HEK293 (cell line): ENCODE data around the gene IGSF9B.

Experiments used
- CTCF ChIA-PET: fragments of 350-600 bp; formaldehyde crosslinking; extraction: SDS; loops from one replicate; lab custom pipeline; 2021; ENCODE audit warnings: antibody characterized with exemption; lab: Yijun Ruan, JAX
- POLR2A ChIA-PET: fragments of 300-600 bp; formaldehyde crosslinking; extraction: SDS; loops from one replicate; lab custom pipeline; 2020; ENCODE audit warnings: antibody characterized with exemption, inconsistent platforms; lab: Yijun Ruan, JAX
- H3K27ac ChIP-seq: fragments of 200-500 bp; sonication (Bioruptor generic); 2 replicates; pipeline ENCODE4 v1.5.1; 2014; ENCODE audit warnings: low read depth, low read length, control low read depth, inconsistent platforms; ENCODE audit errors: extremely low read depth
- H3K36me3 ChIP-seq, 2 experiments: fragments of 200-500 bp in 1 of 2; sonication (Bioruptor generic) in 1 of 2; 1 replicate in 1 of 2; 2 replicates in 1 of 2; pipeline ENCODE4 v1.5.1; 2014 to 2017; ENCODE audit warnings: inconsistent platforms in 2 of 2, low read length in 2 of 2; ENCODE audit not compliant: control insufficient read depth in 2 of 2, insufficient read depth in 1 of 2
- H3K4me1 ChIP-seq: fragments of 200-500 bp; sonication (Bioruptor generic); 2 replicates; pipeline ENCODE4 v1.5.1; 2014; ENCODE audit warnings: mild to moderate bottlenecking, low read length, inconsistent platforms; ENCODE audit not compliant: control insufficient read depth, insufficient read depth
- H3K4me3 ChIP-seq: 2 replicates; pipeline ENCODE4 v1.5.1; 2011; ENCODE audit warnings: low read depth, mild to moderate bottlenecking, control low read depth, low read length, moderate library complexity
- H3K9me3 ChIP-seq: fragments of 200-500 bp; sonication (Bioruptor generic); 2 replicates; pipeline ENCODE4 v1.5.1; 2014; ENCODE audit warnings: low read depth, low read length, inconsistent platforms; ENCODE audit not compliant: control insufficient read depth, insufficient read depth
- GLI2 ChIP-seq: fragments of 450-650 bp; formaldehyde crosslinking; IDR thresholded peaks from 2 replicates; pipeline ENCODE4; 2017; ENCODE audit warnings: missing biosample characterization, missing genetic modification characterization, low read depth, borderline replicate concordance
- HOXD13 ChIP-seq: sonication (generic); formaldehyde crosslinking; IDR thresholded peaks from 2 replicates; pipeline ENCODE4 v1.8.0; 2022; ENCODE audit warnings: missing genetic modification reagents, borderline replicate concordance
- KLF9 ChIP-seq: fragments of 450-650 bp; formaldehyde crosslinking; IDR thresholded peaks from 2 replicates; pipeline ENCODE4 v1.5.1; 2016; ENCODE audit warnings: missing biosample characterization, missing genetic modification characterization, low read depth
- MEIS1 ChIP-seq: sonication (generic); formaldehyde crosslinking; IDR thresholded peaks from 2 replicates; pipeline ENCODE4 v1.8.1; 2022; ENCODE audit warnings: missing genetic modification reagents, mild to moderate bottlenecking, borderline replicate concordance
- SP7 ChIP-seq: fragments of 450-650 bp; formaldehyde crosslinking; IDR thresholded peaks from 2 replicates; pipeline ENCODE4 v1.5.1; 2016; ENCODE audit warnings: missing biosample characterization, missing genetic modification characterization
- ZFP37 ChIP-seq: fragments of 450-650 bp; formaldehyde crosslinking; IDR thresholded peaks from 2 replicates; pipeline ENCODE4 v1.5.1; 2016; ENCODE audit warnings: missing biosample characterization, missing genetic modification characterization
- ZNF132 ChIP-seq: fragments of 450-650 bp; formaldehyde crosslinking; IDR thresholded peaks from 2 replicates; pipeline ENCODE4 v1.5.1; 2017; ENCODE audit warnings: missing biosample characterization, missing genetic modification characterization, borderline replicate concordance
- ZNF248 ChIP-seq: fragments of 450-650 bp; formaldehyde crosslinking; IDR thresholded peaks from 2 replicates; pipeline ENCODE4 v1.5.1; 2017; ENCODE audit warnings: missing biosample characterization, missing genetic modification characterization
- ZNF335 ChIP-seq: fragments of 450-650 bp; formaldehyde crosslinking; conservative IDR thresholded peaks from 2 replicates; pipeline ENCODE4 v1.5.1; 2016; ENCODE audit warnings: missing biosample characterization, missing genetic modification characterization
- ZNF777 ChIP-seq: fragments of 450-650 bp; formaldehyde crosslinking; IDR thresholded peaks from 2 replicates; pipeline ENCODE4 v1.5.1; 2017; ENCODE audit warnings: missing biosample characterization, missing genetic modification characterization, borderline replicate concordance
- TF ChIP-seq, protein P1 (sequence below): fragments of 450-650 bp; formaldehyde crosslinking; IDR thresholded peaks from 2 replicates; pipeline ENCODE4 v1.5.0; 2017; ENCODE audit warnings: missing biosample characterization, missing genetic modification characterization, borderline replicate concordance
- TF ChIP-seq, protein P2 (sequence below): fragments of 450-650 bp; formaldehyde crosslinking; IDR thresholded peaks from 2 replicates; pipeline ENCODE4 v1.5.1; 2016; ENCODE audit warnings: missing biosample characterization, missing genetic modification characterization
- TF ChIP-seq, protein P3 (sequence below): fragments of 450-650 bp; IDR thresholded peaks from 2 replicates; pipeline ENCODE4 v1.5.1; 2018; ENCODE audit warnings: missing biosample characterization, mild to moderate bottlenecking, missing genetic modification characterization
- TF ChIP-seq, protein P4 (sequence below): fragments of 450-650 bp; formaldehyde crosslinking; IDR thresholded peaks from 2 replicates; pipeline ENCODE4 v1.5.1; 2016; ENCODE audit warnings: missing biosample characterization, missing genetic modification characterization

Gene IGSF9B

DNA sequence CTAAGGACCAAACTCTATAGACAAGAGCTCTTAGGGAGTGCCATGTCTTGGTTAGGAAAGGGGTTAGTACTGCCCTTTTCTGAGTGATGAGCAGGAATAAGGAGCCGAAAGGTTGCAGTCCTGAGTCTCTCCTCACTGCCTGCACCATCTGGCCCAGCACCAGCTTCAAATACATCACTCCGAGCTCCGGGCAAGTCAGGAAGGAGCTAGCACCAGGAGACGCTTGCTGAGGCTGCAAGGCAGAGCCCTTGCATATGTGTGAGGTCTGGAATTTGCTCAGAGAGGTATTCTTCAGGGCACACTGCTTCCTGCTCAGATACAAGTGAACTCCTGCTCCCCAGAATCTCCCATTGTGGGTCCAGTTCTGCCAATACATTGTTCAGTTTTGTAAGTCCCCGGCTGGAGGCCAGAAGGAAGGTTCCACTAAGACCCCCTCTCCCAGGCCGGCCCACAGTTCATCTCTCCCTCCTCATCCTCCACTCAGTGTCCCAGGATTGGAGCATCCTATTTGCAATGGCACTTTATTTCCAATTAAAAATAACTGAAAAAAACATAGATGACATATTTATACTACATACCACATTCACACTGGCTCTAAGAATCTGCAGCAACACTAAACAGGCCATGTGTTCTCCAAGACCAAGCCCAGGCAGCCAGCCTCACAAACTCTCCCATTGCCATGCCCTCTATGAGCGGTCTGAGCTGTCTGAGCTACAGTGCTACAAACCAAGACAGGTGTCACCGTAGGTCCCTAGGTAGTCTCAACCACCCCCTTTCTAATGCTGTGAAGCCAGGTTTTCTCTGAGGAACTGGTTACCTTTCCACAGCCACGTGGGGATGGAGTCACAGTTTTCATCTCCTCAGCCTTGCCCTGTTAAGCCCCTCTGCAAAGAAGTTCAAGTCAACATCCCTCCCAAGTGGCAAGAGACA, 56.3 kb downstream of the IGSF9B start (continued):
- TF ChIP-seq, protein P1, sequence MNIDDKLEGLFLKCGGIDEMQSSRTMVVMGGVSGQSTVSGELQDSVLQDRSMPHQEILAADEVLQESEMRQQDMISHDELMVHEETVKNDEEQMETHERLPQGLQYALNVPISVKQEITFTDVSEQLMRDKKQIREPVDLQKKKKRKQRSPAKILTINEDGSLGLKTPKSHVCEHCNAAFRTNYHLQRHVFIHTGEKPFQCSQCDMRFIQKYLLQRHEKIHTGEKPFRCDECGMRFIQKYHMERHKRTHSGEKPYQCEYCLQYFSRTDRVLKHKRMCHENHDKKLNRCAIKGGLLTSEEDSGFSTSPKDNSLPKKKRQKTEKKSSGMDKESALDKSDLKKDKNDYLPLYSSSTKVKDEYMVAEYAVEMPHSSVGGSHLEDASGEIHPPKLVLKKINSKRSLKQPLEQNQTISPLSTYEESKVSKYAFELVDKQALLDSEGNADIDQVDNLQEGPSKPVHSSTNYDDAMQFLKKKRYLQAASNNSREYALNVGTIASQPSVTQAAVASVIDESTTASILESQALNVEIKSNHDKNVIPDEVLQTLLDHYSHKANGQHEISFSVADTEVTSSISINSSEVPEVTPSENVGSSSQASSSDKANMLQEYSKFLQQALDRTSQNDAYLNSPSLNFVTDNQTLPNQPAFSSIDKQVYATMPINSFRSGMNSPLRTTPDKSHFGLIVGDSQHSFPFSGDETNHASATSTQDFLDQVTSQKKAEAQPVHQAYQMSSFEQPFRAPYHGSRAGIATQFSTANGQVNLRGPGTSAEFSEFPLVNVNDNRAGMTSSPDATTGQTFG (tag by site-specific recombination) = no peak
- TF ChIP-seq SP7 (no peak), MEIS1 (CRISPR knock-in tag) (no peak), ZNF132 (no peak)
- TF ChIP-seq, protein P2, sequence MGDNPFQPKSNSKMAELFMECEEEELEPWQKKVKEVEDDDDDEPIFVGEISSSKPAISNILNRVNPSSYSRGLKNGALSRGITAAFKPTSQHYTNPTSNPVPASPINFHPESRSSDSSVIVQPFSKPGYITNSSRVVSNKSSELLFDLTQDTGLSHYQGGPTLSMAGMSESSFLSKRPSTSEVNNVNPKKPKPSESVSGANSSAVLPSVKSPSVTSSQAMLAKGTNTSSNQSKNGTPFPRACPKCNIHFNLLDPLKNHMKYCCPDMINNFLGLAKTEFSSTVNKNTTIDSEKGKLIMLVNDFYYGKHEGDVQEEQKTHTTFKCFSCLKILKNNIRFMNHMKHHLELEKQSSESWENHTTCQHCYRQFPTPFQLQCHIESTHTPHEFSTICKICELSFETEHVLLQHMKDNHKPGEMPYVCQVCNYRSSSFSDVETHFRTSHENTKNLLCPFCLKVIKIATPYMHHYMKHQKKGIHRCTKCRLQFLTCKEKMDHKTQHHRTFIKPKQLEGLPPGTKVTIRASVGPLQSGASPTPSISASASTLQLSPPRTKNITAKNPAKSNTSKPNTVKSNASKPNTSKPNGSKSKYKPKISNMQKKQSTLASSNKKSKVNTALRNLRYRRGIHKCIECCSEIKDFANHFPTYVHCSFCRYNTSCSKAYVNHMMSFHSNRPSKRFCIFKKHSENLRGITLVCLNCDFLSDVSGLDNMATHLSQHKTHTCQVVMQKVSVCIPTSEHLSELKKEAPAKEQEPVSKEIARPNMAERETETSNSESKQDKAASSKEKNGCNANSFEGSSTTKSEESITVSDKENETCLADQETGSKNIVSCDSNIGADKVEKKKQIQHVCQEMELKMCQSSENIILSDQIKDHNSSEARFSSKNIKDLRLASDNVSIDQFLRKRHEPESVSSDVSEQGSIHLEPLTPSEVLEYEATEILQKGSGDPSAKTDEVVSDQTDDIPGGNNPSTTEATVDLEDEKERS (tag by site-specific recombination) = no peak
- TF ChIP-seq, protein P3, sequence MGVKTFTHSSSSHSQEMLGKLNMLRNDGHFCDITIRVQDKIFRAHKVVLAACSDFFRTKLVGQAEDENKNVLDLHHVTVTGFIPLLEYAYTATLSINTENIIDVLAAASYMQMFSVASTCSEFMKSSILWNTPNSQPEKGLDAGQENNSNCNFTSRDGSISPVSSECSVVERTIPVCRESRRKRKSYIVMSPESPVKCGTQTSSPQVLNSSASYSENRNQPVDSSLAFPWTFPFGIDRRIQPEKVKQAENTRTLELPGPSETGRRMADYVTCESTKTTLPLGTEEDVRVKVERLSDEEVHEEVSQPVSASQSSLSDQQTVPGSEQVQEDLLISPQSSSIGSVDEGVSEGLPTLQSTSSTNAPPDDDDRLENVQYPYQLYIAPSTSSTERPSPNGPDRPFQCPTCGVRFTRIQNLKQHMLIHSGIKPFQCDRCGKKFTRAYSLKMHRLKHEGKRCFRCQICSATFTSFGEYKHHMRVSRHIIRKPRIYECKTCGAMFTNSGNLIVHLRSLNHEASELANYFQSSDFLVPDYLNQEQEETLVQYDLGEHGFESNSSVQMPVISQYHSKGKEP (tag by site-specific recombination) = no peak

DNA sequence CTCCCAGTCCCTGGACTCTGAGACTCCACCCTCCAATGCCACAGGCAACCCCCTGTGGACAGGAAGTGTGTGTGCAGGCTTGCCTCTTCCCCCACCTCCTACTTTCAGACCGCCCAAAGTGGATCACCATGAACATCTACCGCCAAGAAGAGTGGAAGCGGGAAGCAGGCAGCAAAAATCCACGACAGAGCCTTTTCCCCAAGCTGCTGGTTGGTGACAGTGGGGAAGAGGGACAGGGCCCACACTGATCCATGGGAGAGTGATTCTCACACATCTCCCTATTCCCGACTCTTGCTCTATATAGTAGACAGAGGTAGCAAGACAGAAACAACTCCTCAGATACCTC, 58.0 kb downstream of the IGSF9B start:
- Histone ChIP-seq H3K27ac (no peak overlapping the region), H3K4me3 (no peak overlapping the region), H3K4me1 (no peaks in the 10 kb centered on the region), H3K36me3 (no peaks in the 10 kb centered on the region), H3K9me3 (no peaks in the 10 kb centered on the region)
- no peak for TF ChIP-seq GLI2 (tag by site-specific recombination)
- TF ChIP-seq KLF9 (tag by site-specific recombination) = no peak
- TF ChIP-seq, protein P4, sequence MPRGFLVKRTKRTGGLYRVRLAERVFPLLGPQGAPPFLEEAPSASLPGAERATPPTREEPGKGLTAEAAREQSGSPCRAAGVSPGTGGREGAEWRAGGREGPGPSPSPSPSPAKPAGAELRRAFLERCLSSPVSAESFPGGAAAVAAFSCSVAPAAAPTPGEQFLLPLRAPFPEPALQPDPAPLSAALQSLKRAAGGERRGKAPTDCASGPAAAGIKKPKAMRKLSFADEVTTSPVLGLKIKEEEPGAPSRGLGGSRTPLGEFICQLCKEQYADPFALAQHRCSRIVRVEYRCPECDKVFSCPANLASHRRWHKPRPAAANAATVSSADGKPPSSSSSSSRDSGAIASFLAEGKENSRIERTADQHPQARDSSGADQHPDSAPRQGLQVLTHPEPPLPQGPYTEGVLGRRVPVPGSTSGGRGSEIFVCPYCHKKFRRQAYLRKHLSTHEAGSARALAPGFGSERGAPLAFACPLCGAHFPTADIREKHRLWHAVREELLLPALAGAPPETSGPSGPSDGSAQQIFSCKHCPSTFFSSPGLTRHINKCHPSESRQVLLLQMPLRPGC (tag by site-specific recombination) = no peak
- TF ChIP-seq ZNF248 (tag by site-specific recombination) = no peak
- TF ChIP-seq HOXD13 (CRISPR knock-in tag) = no peak
- TF ChIP-seq ZNF777 (tag by site-specific recombination) = no peak
- TF ChIP-seq ZFP37 (tag by site-specific recombination) = no peak
- TF ChIP-seq ZNF335 = no peak
- ChIA-PET CTCF (no interaction called here), POLR2A (no interaction called here)
